Ectodermal cell (in vitro differentiated cells): ENCODE measurements around the gene MATCAP1.

Experiments used
- H3K27ac ChIP-seq: 2 replicates; pipeline ENCODE4 v1.7.0; 2013; ENCODE audit warnings: mild to moderate bottlenecking, low read depth, low read length; ENCODE audit not compliant: insufficient read depth, poor library complexity, severe bottlenecking
- H3K27me3 ChIP-seq: 2 replicates; pipeline ENCODE4 v1.7.0; 2013; ENCODE audit warnings: mild to moderate bottlenecking, low read length; ENCODE audit not compliant: insufficient read depth, control insufficient read depth, poor library complexity, severe bottlenecking
- H3K36me3 ChIP-seq: one replicate; pipeline ENCODE4 v1.7.0; 2013; ENCODE audit warnings: low read length; ENCODE audit not compliant: control insufficient read depth, insufficient read depth
- H3K4me1 ChIP-seq: one replicate; pipeline ENCODE4 v1.7.0; 2013; ENCODE audit warnings: low read length; ENCODE audit not compliant: control insufficient read depth, insufficient read depth
- H3K4me3 ChIP-seq: 2 replicates; pipeline ENCODE4 v1.7.0; 2013; ENCODE audit warnings: low read depth, low read length, control low read depth; ENCODE audit not compliant: insufficient read depth
- H3K9me3 ChIP-seq: 2 replicates; pipeline ENCODE4 v1.7.0; 2013; ENCODE audit warnings: mild to moderate bottlenecking, low read length, moderate library complexity; ENCODE audit not compliant: control insufficient read depth
- WGBS, 2 experiments: methylation state at CpG; one replicate each; pipeline ENCODE4 v1.1.7; 2013; ENCODE audit warnings: missing lambda C conversion rate in 2 of 2; 5-methylcytosine and 5-hydroxymethylcytosine counted together

Gene MATCAP1

DNA sequence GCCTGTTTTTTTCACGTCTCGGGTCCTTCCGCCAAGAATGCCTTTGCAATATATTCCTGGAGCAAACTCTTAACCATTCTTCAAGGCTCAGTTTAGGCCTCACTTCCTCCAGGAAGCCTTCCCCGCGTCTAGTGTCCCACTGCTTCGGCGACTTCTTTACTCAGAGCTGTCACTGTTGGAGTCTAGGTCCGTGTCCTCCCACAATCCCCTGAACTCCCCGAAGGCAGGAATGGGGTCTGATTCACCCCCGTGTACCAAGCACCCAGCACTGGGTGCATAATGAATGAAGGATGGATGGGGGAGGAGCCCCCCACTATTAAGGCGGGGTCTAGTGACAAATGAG, 508 bp downstream of the MATCAP1 start:
- Histone ChIP-seq H3K27me3 (peaks cover 41% of the 10 kb centered on the region), H3K4me1 (peaks cover 15% of the 10 kb centered on the region), H3K9me3 (no peaks in the 10 kb centered on the region), H3K27ac (peak overlapping the region; percentile 96), H3K36me3 (no peaks in the 10 kb centered on the region), H3K4me3 (peak overlapping the region; percentile 83)
- 10 to 16% methylated on average over 11 of the region's 11 CpGs for WGBS, 2 experiments

DNA sequence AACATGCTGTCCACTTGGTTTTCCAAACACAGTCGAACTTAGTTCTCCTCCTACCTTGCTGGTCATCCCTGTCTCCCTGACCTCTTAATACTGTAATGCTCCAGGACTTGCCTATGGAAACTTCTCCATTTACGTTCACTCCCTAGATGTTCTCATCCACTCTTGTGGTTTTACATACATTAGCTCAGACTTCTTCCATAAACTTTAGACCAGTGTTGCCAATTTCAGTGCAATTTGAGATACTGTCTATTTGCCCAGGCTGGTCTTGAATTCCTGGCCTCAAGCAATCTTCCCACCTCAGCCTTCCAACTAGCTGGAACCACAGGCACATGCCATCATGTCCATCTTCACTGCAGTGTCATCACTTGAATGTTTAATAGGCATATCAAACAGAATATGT, 1.5 kb downstream of the MATCAP1 start:
- Histone ChIP-seq H3K36me3 (no peaks in the 10 kb centered on the region), H3K4me3 (no peak overlapping the region), H3K4me1 (peaks cover 15% of the 10 kb centered on the region), H3K27me3 (peaks cover 51% of the 10 kb centered on the region), H3K9me3 (no peaks in the 10 kb centered on the region), H3K27ac (no peak overlapping the region)
- WGBS, 2 experiments, result 85 to 92% methylated on average over 2 of the region's 2 CpGs

DNA sequence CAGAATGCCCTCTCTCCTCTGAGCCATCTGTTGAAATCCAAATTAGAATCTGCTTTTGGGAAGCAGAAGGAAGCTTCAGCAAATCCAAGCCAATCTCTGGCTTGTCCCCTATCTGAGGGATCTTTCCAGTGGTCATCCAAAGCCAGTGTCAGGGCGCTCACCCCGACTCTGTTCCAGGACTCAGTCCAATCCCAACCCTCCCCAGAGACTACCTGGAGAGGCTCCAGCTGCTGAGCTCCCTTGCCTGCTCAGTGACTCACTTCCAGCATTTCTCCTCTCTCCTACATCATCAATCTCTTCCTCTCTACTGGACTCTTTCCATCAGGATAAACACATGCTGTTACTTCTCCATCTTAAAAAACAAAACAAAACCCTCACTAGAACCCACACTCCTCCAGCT, 2.4 kb downstream of the MATCAP1 start:
- WGBS, 2 experiments, result 93 to 100% methylated on average over 2 of the region's 2 CpGs
- peaks cover 57% of the 10 kb centered on the region for H3K27me3 ChIP-seq
- no peaks in the 10 kb centered on the region for H3K36me3 ChIP-seq

DNA sequence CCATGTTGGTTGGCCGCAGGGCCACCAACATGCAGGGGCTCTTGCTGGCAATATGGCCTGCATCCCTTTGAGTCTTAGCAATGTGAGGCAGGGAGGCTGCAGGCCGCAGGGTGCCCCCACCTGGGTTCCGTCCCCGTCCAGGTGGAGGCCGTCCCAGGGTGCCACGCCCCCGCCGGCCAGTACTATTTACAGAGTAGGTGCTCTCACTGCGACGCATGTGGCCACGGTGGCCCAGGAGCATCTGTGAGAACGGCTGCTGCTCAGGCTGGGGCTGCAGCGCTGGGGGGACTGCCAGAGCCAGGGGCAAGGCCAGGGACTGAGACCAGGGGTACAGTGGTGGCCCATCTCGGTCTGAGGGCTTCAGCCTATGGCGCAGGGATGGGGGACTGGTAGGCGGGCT, 3.6 kb downstream of the MATCAP1 start:
- WGBS, 2 experiments, result 93 to 94% methylated on average over 16 of the region's 16 CpGs
- Histone ChIP-seq H3K9me3 (no peaks in the 10 kb centered on the region), H3K27me3 (peaks cover 57% of the 10 kb centered on the region), H3K4me1 (peaks cover 5% of the 10 kb centered on the region), H3K36me3 (no peaks in the 10 kb centered on the region), H3K4me3 (no peak overlapping the region), H3K27ac (no peak overlapping the region)

More for the DNA sequence above, 2.4 kb downstream of the MATCAP1 start:
- no peaks in the 10 kb centered on the region for H3K9me3 ChIP-seq
- no peak overlapping the region for H3K4me3 ChIP-seq
- H3K4me1 ChIP-seq, result peaks cover 7% of the 10 kb centered on the region
- H3K27ac ChIP-seq, result no peak overlapping the region

DNA sequence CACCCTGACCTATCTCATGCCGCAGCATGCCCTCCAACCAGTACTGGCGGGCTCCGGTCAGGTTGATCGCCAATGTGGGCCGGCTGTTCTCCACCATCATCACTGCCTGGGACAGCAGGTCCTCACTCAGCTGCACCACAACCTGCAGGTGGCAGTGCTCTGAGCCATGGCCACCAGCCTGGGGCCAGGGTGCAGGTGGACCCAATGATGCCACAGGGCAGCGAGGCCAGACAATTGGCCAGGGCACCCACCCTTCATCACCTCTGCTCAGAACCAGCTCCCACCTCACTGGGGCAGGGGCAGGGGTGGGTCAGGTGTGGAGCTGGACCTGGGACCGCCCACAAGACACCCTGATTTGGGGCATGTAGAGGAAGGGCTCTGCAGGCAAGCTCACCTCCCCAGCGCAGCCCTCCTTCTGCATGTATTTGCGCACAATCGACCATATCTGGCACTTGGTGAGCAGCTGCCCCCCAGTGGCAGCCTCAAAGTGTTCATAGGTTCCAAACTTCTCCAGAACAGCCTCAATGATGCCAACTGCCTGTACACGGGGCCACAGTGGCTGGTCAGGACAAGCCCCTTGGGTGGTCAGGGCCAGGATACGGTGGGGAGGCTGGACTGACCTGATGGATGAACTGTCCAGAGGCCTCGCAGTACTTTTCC, 4.2 kb downstream of the MATCAP1 start:
- 94% methylated on average over 13 of the region's 13 CpGs for WGBS, 2 experiments
- Histone ChIP-seq H3K9me3 (no peaks in the 10 kb centered on the region), H3K4me3 (no peak overlapping the region), H3K27ac (no peak overlapping the region), H3K27me3 (peaks cover 57% of the 10 kb centered on the region), H3K4me1 (no peaks in the 10 kb centered on the region), H3K36me3 (no peaks in the 10 kb centered on the region)

DNA sequence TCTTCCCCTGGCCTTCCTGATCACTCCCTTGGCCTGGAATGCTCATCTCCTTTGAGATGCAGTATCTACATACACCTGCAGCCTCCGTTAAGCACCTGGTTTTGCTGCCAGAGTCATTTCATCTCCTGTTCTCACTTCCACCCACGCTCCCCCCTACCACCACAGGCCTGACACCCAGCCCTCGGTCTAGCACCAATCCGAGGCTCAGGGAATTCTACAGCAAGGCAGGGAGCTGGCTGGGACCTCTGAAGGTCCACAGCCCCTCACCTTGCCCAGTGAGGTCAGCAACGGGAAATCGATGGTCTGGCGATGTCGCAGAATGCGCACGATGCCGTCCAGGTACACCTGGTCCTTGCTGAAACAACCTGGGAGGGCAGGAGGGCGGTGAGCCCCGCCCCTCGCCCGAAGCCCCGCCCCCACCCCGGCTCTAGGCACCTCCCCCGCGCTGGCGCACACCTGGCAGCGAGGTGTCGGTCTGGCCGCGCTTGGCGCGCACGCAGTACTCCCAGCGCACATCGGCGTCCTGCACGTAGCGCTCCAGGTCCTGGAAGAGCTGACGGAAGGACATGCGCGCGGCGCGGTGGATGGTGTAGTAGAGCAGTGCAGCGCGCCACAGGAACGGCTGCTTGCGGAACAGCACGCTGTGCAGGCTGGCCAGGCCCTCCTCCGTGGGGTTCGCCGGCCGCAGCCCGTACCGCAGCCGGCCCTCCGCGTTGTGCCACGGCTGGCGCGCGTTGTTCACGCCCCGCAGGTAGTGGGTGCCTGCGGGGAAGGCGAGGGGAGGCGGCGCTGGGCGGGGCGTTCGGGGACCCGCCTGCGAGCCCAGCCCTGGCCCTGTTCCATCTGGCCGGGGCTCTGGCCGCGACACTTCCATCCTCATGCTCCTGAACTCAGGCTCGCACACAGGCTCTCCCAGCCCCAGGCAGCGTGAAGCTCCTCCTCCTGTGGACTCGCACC, 5.7 kb downstream of the MATCAP1 start:
- Histone ChIP-seq H3K4me1 (peaks cover 9% of the 10 kb centered on the region), H3K9me3 (no peaks in the 10 kb centered on the region), H3K4me3 (no peak overlapping the region), H3K36me3 (no peaks in the 10 kb centered on the region), H3K27me3 (peaks cover 66% of the 10 kb centered on the region), H3K27ac (no peak overlapping the region)
- 6 to 8% methylated on average over 73 of the region's 73 CpGs for WGBS, 2 experiments

DNA sequence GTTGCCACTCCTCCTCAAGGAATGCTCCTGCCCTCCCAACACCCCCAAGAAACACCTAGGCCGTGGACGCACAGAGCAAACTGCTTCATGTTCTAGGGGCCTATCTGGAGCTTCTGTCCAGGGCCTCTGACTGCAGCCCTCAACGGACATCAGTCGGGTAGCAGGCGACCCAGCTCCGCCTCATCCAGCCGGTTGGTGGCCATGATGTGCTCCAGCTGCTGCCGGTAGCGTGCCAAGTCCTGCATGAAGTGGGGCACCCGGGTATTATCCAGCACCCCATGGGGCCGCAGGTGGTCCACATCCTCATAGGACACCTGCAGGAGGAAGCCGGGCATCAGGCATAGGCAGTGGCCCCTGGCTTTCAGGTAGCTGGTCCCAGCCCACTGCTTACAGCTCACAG, 7.1 kb downstream of the MATCAP1 start:
- peaks cover 80% of the 10 kb centered on the region for H3K27me3 ChIP-seq
- no peaks in the 10 kb centered on the region for H3K36me3 ChIP-seq
- WGBS, 2 experiments, result 93 to 94% methylated on average over 12 of the region's 12 CpGs

DNA sequence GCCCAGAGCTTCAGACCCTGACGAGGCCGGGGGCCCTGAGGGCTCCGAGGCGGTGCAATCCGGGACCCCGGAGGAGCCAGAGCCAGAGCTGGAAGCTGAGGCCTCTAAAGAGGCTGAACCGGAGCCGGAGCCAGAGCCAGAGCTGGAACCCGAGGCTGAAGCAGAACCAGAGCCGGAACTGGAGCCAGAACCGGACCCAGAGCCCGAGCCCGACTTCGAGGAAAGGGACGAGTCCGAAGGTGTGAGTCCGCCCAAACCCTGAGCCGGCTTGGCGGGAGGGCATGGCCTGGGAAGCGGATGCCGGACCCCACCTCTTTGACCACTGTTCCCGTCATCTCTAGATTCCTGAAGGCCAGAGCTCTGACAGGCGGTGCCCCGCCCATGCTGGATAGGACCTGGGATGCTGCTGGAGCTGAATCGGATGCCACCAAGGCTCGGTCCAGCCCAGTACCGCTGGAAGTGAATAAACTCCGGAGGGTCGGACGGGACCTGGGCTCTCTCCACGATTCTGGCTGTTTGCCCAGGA, 9.0 kb downstream of the MATCAP1 start:
- Histone ChIP-seq H3K9me3 (no peaks in the 10 kb centered on the region), H3K27ac (no peak overlapping the region), H3K36me3 (no peaks in the 10 kb centered on the region), H3K4me3 (peak overlapping the region; percentile 39), H3K4me1 (peaks cover 12% of the 10 kb centered on the region), H3K27me3 (peaks cover 96% of the 10 kb centered on the region)
- WGBS, 2 experiments, result 76 to 78% methylated on average over 31 of the region's 31 CpGs

More for the DNA sequence above, 7.1 kb downstream of the MATCAP1 start:
- Histone ChIP-seq H3K4me3 (no peak overlapping the region), H3K9me3 (no peaks in the 10 kb centered on the region), H3K27ac (no peak overlapping the region), H3K4me1 (peaks cover 9% of the 10 kb centered on the region)

DNA sequence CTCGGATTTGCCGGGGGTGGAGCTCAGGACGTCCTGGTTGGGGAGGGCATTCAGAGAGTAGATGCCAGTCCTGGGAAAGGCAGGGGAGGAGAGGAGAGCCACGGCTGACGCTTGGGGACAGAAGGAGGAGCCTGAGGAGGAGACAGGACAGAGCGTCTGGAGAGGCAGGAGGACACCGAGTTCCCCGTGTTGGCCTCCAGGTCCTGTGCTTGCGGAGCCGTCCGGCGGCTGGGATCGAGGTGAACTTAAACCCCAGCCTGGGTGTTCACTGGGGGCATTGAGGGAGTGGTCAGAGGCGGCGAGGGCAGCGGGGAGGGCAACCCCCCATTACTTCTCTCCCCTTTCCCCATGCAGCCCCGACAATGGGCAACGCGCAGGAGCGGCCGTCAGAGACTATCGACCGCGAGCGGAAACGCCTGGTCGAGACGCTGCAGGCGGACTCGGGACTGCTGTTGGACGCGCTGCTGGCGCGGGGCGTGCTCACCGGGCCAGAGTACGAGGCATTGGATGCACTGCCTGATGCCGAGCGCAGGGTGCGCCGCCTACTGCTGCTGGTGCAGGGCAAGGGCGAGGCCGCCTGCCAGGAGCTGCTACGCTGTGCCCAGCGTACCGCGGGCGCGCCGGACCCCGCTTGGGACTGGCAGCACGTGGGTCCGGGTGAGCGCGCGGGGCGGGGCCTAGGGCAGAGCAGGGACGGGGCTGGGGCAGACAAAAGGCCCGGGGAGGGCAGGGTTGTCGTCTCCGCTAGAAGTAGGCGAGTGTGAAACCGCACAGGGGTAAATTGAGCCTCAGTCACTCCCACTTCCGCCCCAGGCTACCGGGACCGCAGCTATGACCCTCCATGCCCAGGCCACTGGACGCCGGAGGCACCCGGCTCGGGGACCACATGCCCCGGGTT, 9.7 kb downstream of the MATCAP1 start:
- Histone ChIP-seq H3K9me3 (no peaks in the 10 kb centered on the region), H3K27ac (no peak overlapping the region), H3K4me3 (peak overlapping the region; percentile 39), H3K4me1 (peaks cover 13% of the 10 kb centered on the region), H3K27me3 (peaks cover 98% of the 10 kb centered on the region), H3K36me3 (no peaks in the 10 kb centered on the region)
- 3% methylated on average over 71 of the region's 71 CpGs for WGBS, 2 experiments
